ENCODE measurements around the gene PDLIM1.
"Not testable (repeated sequence)": the region's sequence is repeated elsewhere in the genome, so short reads cannot be mapped to it uniquely, and the experiment has no call there.

PDLIM1 gene

GRCh38 chr10:95214369-95214768, 76.4 kb downstream of the PDLIM1 start:
- no peak overlapping the region for H3K4me3 ChIP-seq (replicated peaks; ENCODE audit: low read depth, low read length)
- TF ChIP-seq CTCF (IDR thresholded peaks at IDR 0.05; ENCODE audit: low read length, missing control alignments), result no peak
- DNase-seq (ENCODE audit: low read depth), result no peak

GRCh38 chr10:95211606-95212279, 79.1 kb downstream of the PDLIM1 start:
- H3K4me3 ChIP-seq (replicated peaks; ENCODE audit: low read depth, low read length), result no peak overlapping the region
- DNase-seq (ENCODE audit: low read depth), result no peak
- no peak for TF ChIP-seq CTCF (IDR thresholded peaks at IDR 0.05; ENCODE audit: low read length, missing control alignments)

- no peak for TF ChIP-seq CTCF (IDR thresholded peaks at IDR 0.05; ENCODE audit: low read length, missing control alignments)
- DNase-seq (ENCODE audit: low read depth), result no peak
Measured at GRCh38 chr10:95209509-95210127, 81.2 kb downstream of the PDLIM1 start.

GRCh38 chr10:95208702-95209391, 82.0 kb downstream of the PDLIM1 start:
- no peak overlapping the region for H3K4me3 ChIP-seq (replicated peaks; ENCODE audit: low read depth, low read length)
- peak; percentile 28 for DNase-seq (ENCODE audit: low read depth)
- TF ChIP-seq CTCF (IDR thresholded peaks at IDR 0.05; ENCODE audit: low read length, missing control alignments), result peak; percentile 39

More at GRCh38 chr10:95209509-95210127, 81.2 kb downstream of the PDLIM1 start:
- no peak overlapping the region for H3K4me3 ChIP-seq (replicated peaks; ENCODE audit: low read depth, low read length)

- not testable (repeated sequence) for DNase-seq (ENCODE audit: low read depth); H3K4me3 ChIP-seq (replicated peaks; ENCODE audit: low read depth, low read length)
Measured at GRCh38 chr10:95202865-95203264, 87.9 kb downstream of the PDLIM1 start.

GRCh38 chr10:95201736-95202135, 89.1 kb downstream of the PDLIM1 start:
- H3K4me3 ChIP-seq (replicated peaks; ENCODE audit: low read depth, low read length), result no peak overlapping the region
- DNase-seq (ENCODE audit: low read depth), result peak; percentile 33
- peak; percentile 37 for TF ChIP-seq CTCF (IDR thresholded peaks at IDR 0.05; ENCODE audit: low read length, missing control alignments)

- TF ChIP-seq CTCF (IDR thresholded peaks at IDR 0.05; ENCODE audit: low read length, missing control alignments), result no peak
- no peak overlapping the region for H3K4me3 ChIP-seq (replicated peaks; ENCODE audit: low read depth, low read length)
- no peak for DNase-seq (ENCODE audit: low read depth)
Measured at GRCh38 chr10:95196046-95196445, 94.8 kb downstream of the PDLIM1 start.
